NCI-H2081 (cell line): Measurements from ENCODE around the gene KLK15.
A peak's percentile ranks its signal among the peaks of the same experiment; 100 is the strongest.
"Not testable (repeated sequence)": the region's sequence is repeated elsewhere in the genome, so short reads cannot be mapped to it uniquely, and the experiment has no call there.

ENCODE experiments used
- DNase-seq, 2 experiments: peaks; one replicate each; lab custom pipeline; 2025; lab: John Stamatoyannopoulos, UW

KLK15 gene

DNA sequence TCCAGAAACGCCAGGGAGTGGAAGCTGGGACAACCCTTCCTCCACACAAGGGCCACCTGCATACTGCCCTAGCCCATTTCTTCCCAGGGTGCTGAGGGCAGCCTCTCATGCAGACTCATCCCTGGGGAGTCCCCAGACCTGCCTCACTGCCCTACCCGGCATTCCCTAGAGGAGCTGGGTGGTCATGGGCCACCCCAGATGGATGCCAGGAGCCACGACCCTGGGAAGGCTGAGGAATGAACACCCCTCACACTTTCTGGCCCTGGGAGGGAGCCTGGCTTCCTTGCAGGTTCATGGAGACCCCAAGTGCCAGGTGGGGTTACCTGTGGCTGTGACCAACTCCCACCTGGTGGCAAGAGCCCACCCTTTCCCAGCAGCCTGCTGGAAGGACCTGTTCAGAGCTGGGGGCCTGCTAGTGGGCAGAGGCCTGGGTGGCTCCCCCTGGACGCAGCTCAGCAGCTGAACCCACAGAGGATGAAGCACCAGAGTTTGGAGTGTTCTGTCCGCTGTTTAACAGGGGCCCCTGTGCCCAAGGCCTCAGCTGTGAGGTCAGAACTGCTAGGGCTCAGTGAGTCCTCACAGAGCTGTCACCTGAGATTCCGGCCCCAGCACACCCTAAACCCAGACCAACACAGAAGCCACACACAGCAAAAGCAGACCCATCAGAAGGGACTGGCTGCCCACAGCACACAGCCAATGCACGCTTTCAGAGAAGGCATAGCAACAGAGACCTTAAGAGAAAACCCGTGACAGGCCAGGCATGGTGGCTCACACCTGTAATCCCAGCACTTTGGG is 36.5 kb downstream of the KLK15 start:
- no peak for DNase-seq

DNA sequence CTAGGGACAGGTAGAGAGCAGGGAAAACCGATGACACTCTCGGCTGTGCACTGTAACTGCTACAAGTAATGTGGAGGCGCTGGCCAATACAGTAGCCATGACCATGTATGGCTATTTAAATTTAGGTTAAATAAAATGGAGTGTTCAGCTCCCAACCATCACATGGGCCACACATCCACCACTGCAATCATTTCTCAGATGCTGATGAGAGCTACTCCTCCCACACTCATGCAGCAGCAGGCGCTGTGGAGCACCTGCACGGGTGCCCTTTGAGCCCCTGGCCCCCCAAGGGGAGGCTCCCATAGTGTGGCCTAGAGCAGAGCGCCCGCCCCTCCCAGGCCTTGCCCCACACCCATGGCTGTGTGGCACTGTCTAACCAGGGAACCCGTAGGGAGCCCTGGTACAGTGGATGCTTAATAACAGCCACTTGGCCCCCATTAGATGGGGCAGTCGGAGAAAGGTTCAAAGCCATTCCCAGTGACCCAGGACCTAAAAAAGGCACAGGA is 37.2 kb downstream of the KLK15 start:
- DNase-seq = no peak

DNA sequence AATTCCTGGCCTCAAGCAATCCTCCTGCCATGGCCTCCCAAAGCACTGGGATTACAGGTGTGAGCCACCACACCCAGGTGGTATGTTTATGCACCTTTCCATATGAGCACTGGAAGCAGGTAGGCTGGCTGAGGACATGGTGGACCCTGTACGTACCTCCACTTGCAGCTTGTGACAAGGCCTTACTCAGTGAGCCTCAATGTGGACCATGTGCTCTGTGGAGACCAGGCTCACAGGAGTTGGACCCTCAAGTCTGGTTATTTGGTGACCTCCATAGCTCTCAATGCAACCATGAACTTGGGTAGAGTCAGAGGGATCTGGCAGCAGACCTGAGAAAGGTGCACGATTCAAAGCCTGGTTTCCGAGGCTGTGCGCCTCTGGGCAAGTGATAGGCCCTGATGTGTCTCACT is 37.7 kb downstream of the KLK15 start:
- peak in 1 of 2 experiments; percentile 21 for DNase-seq

DNA sequence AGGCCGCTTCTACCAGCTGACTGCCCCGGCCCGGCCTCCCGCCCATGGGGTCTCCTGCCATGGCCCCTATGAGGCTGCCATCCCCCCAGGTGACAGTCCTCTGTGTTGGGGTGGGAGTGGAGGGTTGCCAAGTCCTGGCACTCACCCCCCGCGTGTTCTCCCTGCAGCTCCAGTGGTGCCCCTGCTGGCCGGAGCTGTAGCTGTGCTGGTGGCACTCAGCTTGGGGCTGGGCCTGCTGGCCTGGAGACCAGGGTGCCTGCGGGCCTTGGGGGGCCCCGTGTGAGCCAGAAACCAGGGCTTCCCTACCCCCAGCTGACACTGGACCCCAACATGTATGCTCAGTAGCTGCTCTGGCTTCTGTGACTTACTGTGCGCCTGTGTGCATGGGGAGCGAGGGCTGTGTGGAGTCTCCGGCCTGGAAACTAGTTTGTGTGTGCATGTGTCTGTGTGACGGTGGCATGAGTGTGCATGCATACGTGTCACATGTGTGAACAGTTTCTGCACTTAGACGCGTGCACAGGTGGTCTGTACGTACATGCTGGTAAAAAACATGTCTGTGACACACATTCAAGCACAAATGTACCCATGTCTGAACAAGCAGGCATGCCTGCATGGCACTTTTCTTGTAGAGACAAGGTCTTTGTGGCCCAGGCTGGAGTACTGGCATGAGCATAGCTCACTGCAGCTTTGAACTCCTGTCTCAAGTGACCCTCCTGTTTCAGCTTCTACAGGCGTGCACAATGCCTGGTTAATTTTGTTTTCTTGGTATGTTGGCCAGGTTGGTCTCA is 38.3 kb downstream of the KLK15 start:
- DNase-seq = peak; percentile 25 to 41

DNA sequence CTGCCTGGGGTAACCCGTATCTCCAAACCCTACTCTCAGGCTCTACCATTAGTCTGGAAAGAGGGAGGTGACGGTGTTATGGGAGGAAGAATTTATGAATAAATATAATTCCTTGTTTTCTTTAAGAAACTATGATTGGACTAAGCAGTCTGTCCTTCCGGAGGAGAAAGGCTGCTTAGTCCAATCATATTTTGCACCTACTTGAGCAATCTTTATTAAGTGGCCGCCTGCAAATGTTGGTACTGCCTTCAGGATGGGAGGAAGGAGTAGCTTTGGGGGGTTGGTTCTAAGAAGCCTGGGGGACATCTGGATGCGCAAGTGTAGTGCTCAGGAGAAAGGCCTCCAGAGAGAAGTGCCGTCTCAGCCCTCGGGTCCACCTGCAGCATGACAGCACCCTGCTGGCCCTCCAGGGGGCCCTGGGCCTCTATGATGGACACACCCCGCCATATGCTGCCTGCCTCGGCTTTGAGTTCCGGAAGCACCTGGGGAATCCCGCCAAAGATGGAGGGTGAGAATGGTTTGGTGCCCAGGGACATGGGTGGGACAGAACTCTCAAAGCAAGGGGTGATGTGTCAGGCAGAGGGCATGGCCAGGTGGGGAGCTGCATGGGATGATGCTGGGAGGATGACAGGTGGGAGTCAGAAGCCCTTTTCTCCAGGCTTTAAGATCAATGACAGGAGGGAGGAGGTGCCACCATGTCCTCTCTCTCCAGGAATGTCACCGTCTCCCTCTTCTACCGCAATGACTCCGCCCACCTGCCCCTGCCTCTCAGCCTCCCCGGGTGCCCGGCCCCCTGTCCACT is 39.1 kb downstream of the KLK15 start:
- peak; percentile 47 to 62 for DNase-seq

DNA sequence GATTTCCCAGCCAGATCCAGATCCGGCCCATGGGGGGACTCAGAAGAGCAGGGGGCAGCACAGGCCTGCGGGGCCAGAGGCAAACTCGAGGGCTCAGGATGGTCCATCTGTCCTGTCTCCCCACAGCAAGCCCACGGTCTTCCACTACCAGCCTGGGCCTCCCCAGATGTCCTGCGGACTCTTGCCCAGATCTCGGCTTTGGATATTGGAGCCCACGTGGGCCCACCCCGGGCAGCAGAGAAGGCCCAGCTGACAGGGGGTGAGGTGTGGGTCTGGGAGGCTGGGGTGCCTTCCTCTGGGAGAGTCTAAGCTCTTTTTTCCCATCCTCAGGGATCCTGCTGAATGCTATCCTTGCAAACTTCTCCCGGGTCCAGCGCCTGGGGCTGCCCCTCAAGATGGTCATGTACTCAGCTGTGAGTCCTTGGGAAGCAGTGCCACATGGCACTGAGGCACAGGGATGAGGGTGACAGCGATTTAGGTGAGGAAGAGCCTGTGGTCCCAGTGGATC is 39.8 kb downstream of the KLK15 start:
- no peak for DNase-seq

DNA sequence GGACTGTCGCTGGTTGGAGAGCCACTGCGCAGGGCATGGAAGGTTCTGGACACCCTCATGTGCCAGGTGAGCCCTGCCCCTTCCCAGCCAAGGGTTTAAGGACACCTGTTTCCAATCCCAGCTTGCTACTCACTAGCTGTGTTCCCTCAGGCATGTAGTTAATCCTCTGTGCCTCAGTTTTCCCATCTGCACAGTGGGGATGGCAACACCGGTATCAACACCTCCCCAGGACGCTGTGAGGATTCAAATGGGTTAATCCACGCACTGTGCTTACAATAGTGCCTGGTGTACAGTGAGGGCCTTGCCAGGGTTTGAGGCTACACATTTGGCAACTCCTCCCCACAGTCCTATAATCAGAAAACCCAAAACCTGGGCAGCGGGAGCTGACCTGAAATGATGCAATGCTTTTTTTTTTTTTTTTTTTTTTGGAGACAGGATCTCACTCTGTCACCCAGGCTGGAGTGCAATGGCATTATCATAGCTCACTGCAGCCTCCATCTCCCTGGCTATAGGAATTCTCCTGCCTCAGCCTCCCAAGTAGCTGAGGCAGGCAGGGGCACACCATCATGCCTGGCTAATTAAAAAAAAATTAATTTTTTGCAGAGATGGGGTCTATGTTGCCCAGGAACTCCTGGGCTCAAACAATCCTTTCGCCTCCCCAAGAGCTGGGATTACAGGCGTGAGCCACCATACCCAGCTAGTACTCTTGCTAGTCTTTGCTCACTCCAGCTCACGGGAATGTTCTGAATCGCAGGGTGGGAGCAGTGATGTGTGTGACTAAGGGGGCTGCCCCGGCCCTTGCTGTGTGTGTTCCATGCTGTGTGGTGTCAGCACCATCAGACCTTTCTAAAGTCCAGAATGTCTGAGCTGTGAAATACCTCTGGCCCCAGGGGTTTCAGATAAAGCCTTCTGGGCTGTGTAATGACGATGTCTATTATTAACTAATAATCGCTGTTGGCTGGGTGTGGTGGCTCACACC is 40.8 kb downstream of the KLK15 start:
- DNase-seq = no peak

DNA sequence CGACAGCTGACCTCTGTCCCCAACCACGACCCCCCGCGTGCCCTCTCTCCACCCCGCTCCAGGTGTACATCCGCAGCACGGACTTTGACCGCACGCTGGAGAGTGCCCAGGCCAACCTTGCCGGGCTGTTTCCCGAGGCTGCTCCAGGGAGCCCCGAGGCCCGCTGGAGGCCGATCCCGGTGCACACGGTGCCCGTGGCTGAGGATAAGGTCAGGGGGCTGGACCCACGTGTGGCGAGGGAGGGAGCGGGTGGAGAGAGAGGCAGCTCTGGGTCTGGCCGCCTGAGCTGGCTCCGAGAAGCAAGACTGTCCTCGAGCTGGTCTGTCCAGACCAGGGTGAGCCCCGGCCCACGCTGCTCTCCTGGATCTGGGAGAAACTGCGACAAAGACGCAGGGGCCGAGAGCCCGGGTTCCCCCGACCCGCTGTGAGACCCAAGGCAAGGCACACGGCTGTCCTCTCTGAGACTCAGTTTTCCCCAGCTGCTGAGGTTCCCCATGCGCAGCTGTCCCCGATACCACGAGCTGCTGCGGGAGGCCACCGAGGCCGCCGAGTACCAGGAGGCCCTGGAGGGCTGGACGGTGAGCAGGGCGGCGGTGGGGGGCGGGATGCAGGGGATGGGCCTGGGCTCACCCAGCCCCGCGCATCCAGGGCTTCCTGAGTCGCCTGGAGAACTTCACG is 41.6 kb downstream of the KLK15 start:
- DNase-seq = no peak

DNA sequence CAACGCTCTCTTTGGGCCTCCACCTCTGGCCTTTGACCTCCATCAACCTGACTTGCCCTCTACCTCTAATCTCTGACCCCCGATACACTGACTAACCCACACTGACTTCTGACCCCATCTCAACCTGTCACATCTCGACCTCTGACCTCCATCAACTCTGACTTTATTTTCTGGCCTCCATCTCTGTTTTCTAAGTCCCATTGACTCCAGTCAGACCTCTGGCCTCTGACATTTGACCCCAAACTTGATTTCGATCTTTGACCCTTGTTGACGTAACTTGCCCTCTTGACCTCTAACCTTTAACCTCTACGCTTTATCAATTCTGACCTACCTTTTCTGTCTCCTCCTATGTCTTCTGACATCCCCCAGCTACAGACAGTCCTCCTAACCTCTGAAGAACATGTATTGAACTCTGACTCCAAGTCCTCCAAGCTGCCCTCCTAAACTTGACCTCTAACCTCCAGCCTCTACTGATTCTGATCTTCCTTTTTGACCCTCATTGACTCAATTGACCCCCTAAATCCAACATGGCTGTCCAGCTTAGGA is 42.4 kb downstream of the KLK15 start:
- no peak for DNase-seq

DNA sequence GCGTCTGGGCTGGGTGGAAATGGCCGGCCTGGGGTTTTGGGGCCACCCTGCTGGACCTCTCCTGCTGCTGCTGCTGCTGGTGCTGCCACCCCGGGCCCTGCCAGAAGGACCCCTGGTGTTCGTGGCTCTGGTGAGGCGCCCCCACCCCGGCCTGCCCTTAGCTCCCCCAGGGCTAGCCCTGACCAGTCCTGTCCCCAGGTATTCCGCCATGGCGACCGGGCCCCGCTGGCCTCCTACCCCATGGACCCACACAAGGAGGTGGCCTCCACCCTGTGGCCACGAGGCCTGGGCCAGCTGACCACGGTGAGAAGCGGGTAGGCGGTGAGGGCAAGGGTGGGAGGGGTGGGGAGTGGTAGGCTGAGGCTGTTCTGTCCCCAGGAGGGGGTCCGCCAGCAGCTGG is 43.0 kb downstream of the KLK15 start, which contains the start of gene ACP4:
Gene ACP4, plus strand, starts transcription at position 20 of the 400 bp plus-strand sequence. Its CDS starts 0 bp downstream, at position 20.
- no peak for DNase-seq

DNA sequence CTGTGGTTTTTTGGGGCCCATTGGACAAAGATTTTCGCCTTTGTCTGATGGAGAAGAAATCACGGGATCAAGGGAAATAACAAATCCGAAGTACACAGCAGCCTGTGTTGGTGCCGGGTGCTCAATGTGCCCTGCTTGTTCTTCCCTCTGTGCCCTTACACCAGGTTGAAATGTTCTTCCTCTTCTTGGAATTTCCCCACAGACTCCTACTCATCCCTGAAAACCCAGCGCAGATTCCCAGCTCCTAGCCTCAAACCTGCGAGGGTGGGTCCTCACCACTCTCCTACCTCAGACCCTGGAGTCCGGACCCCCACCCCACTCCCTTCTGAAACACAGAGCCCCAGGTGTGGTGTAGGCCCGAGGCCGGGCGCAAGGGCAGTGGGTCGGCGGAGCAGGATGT is 48.0 kb downstream of the KLK15 start:
- no peak for DNase-seq

DNA sequence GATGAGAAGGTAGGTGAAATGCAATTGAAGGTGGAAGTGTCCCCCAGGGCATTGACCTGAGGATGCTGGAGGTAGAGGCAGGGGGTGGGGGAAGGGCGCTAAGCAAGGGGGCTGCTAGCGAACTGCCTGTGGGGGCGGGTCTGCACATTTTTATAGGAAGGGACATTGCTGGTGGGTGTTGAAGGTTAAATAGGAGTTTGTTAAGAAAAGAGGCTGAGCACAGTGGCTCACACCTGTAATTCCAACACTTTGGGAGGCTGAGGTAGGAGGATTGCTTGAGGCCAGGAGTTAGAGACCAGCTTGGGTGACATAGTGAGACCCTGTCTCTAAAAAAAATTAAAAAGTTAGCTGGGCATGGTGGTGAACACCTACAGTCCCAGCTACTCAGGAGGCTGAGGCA is 48.7 kb downstream of the KLK15 start:
- DNase-seq = no peak

DNA sequence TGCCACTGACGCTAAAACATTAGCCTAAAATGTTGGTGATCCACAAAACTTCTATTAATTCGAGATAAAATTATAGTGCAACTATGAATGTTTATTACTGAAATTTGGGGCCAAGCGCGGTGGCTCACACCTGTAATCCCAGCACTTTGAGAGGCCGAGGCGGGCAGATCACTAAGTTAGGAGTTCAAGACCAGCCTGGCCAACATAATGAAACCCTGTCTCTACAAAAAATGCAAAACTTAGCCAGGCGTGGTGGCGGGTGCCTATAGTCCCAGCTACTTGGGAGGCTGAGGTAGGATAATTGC is 49.6 kb downstream of the KLK15 start:
- not testable (repeated sequence) for DNase-seq

DNA sequence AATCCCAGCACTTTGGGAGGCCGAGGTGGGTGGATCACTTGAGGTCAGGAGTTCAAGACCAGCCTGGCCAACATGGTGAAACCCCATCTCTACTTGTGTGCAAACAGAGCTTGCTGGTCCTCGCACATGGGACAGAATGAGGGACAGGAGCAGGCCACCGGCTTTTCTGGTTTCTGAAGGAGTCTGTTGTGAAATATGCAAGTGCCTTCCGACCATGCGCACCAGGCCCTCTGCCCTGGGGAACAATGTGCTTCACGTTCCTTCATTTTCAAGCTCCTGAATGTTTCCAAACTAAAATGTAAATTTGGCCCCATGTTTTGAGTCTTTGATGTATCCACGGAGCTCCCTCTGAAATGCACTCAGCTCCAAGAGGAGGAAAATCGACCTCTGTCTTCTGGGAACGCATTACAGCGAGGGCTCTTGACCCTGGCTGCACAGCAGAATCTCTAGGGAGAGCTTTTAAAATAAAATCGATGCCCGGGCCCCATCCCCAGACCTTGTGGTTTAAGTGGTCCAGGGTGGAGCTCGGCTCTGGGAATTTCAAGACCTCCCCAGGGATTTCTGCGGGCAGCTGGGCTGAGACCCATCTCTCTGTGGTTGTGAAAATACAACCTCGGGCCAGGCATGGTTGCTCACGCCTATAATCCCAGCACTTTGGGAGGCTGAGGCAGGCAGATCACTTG is 52.5 kb downstream of the KLK15 start:
- DNase-seq = no peak

DNA sequence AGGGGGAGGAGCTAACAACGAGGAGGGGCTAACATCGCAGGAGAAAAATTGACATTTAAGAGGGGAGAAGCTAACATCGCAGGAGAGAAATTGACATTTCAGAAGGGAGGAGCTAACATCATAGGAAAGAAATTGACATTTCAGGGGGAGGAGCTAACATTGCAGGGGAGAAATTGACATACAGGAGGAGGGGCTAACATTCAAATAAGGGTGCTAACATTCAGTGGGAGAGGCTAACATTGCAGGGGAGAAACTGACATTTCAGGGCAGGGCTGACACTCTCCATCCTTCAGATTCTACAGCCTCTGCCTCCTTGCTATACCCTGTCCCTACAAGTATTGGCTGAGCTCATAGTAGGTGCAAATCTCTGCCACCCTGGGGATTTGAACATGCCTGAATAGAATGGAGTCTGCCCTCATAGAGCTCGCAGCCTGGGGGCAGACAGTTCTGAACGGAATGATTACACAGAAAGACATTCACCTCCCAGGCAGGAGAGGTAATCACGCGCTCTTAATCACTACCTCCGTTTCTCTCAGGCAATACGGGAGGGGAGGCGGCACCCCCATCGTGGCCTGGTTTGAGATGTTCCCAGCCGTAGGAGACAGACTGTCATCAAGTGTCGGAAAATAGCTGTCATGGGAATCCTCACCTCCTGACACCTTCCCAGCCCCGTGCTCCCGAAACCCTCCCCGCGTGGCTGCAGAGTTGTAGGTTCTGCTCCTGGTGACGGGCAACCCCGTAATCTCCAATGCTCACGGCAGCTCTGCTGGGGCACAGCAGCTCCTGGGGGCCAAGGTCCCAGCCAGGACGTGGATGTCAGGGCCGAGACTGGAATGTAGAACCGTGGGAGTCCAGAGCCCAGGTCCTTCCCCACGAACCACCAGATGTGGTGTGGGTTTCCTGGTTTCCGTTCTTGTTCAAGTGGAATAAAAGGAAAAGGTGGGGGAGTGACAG is 53.6 kb downstream of the KLK15 start:
- DNase-seq = no peak

DNA sequence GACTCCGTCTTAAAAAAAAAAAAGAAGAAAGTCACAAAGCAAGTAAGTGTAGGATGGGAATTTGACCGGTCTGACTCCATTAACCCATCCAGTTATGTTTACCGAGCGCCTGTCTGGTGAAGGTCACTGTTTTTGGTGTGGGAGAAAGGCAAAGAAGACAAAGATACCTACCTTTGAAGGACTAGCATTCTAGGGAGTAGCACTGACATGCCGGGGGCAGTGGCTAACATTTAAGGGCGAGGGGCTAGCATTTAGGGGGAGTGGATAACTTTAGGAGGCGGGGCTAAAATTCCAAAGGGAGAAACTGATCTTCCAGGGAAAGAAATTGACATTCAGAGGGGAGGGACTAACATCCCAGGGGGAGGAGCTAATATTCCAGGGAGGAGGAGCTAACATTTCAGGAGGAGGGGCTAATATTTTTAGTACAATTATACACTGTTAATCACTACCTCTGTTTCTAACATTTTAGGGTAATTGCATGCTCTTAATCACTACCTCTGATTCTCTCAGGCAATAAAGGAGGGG is 54.4 kb downstream of the KLK15 start:
- DNase-seq = no peak

DNA sequence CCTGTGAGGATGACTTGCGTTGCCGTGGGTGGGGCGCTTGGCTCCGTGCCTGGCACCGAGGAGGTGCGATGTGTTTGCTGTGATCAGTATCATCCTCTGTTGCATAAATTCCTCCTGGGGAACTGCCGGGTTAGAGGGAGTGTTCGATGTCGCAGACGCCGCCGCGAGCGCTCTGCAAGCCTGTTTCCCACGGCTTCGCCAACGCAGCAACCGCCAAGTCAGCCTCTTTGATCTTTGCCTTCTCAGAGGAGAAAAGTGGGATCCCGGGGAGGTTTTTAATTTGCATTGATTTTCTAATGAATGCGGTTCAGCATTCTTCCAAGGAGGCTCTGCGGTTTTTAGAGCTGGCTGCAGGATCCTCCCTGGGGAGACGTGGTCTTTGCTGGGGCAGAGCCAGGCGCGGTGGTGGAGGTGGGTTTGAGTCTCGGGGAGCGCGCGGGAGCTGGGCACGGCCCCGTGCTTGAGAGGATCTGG is 55.5 kb downstream of the KLK15 start:
- DNase-seq = no peak

DNA sequence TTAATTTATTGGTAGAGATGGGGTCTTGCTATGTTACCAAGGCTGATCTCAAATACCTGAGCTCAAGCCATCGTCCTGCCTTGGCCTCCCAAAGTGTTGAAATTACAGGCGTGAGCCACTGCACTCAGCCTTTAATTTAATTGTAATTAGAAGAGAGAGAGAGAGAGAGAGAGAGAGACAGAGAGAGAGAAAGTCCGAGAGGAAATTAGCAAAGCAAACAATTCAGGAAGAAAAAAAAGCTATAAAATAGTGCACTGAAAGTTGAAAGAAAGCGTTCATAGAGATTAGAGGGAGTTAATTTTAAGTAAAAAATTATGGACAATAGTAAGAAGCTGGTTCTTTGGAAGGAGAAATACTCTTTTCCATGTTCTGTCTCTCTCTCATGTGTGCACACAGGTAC is 56.1 kb downstream of the KLK15 start:
- DNase-seq = no peak
